Neural progenitor cell (in vitro differentiated cells): ENCODE results near the gene ASB2. TPM values are rescaled to one million over a fixed set of nuclear protein-coding genes. Genes with fewer than 3 reads are reported as not detected.

Experiments
- DNase-seq: peaks from one replicate; pipeline ENCODE4 v3.0.0-alpha.2; 2016; ENCODE audit warnings: low spot score
- H2AFZ ChIP-seq: fragments of 200-600 bp; sonication (generic); replicated peaks from 2 replicates; pipeline ENCODE4 v1.6.1; 2016; ENCODE audit warnings: antibody characterized with exemption
- H3F3A ChIP-seq: fragments of 200-600 bp; sonication (generic); 2 replicates; pipeline ENCODE4 v1.6.1; 2016; ENCODE audit warnings: antibody characterized with exemption, low read depth
- H3K27ac ChIP-seq: fragments of 200-600 bp; sonication (generic); 2 replicates; pipeline ENCODE4 v1.5.1; 2016; ENCODE audit warnings: mild to moderate bottlenecking
- H3K27me3 ChIP-seq: fragments of 200-600 bp; sonication (generic); 2 replicates; pipeline ENCODE4 v1.6.1; 2016; ENCODE audit warnings: mild to moderate bottlenecking, moderate library complexity
- H3K36me3 ChIP-seq: fragments of 200-600 bp; sonication (generic); 2 replicates; pipeline ENCODE4 v1.5.1; 2016
- H3K4me1 ChIP-seq: fragments of 200-600 bp; sonication (generic); 2 replicates; pipeline ENCODE4 v1.6.1; 2016; ENCODE audit warnings: mixed run types
- H3K4me2 ChIP-seq: fragments of 200-600 bp; sonication (generic); 2 replicates; pipeline ENCODE4 v1.6.1; 2016
- H3K4me3 ChIP-seq: fragments of 200-600 bp; sonication (generic); 2 replicates; pipeline ENCODE4 v1.5.1; 2016
- H3K79me2 ChIP-seq: fragments of 200-600 bp; sonication (generic); 2 replicates; pipeline ENCODE4 v1.6.1; 2016; ENCODE audit warnings: low read depth
- H3K9ac ChIP-seq: fragments of 200-600 bp; sonication (generic); 2 replicates; pipeline ENCODE4 v1.6.1; 2016
- H3K9me3 ChIP-seq: fragments of 200-600 bp; sonication (generic); 2 replicates; pipeline ENCODE4 v1.5.1; 2016; ENCODE audit warnings: low read depth
- H4K20me1 ChIP-seq: fragments of 200-600 bp; sonication (generic); 2 replicates; pipeline ENCODE4 v1.6.1; 2016; ENCODE audit warnings: low read depth
- H3K27ac Mint-ChIP-seq: 3 replicates; pipeline ENCODE4 v1.8.0; 2021; ENCODE audit warnings: mixed read lengths
- H3K27me3 Mint-ChIP-seq: 2 replicates; pipeline ENCODE4 v1.8.0; 2022; ENCODE audit warnings: low read depth, mild to moderate bottlenecking, inconsistent platforms, moderate library complexity, mixed read lengths; ENCODE audit not compliant: insufficient read depth
- H3K36me3 Mint-ChIP-seq: 3 replicates; pipeline ENCODE4 v1.8.0; 2021; ENCODE audit warnings: mixed read lengths
- H3K4me1 Mint-ChIP-seq: 3 replicates; pipeline ENCODE4 v1.8.0; 2021; ENCODE audit warnings: mixed read lengths
- H3K4me3 Mint-ChIP-seq: 3 replicates; pipeline ENCODE4 v1.8.0; 2021; ENCODE audit warnings: mild to moderate bottlenecking, moderate library complexity, mixed read lengths
- H3K9me3 Mint-ChIP-seq: 3 replicates; pipeline ENCODE4 v1.8.0; 2020; ENCODE audit warnings: mixed read lengths
- CTCF ChIP-seq: fragments of 200-600 bp; sonication (generic); IDR thresholded peaks from 2 replicates; pipeline ENCODE4 v1.5.1; 2017; ENCODE audit warnings: antibody characterized with exemption, mild to moderate bottlenecking
- EZH2 ChIP-seq: fragments of 200-600 bp; sonication (generic); IDR thresholded peaks from 2 replicates; pipeline ENCODE4 v1.6.1; 2017; ENCODE audit warnings: antibody characterized with exemption, mild to moderate bottlenecking, moderate library complexity
- EZH2phosphoT487 ChIP-seq: fragments of 200-600 bp; sonication (generic); IDR thresholded peaks from 2 replicates; pipeline ENCODE4 v1.6.1; 2017; ENCODE audit warnings: antibody characterized with exemption
- microRNA-seq: library from miRNA; unstranded; fragments of <30 nt; microRNA quantifications from one replicate; pipeline ENCODE4, GENCODE V29; 2016
- small RNA-seq: library from RNA; depleted of rRNA; stranded (forward); fragments of <200 nt; gene quantifications from one replicate; pipeline ENCODE3, GENCODE V24; 2015
- total RNA-seq: library from RNA; depleted of rRNA; stranded (reverse); fragments of >200 nt; gene quantifications from 2 replicates; pipeline ENCODE4 v1.2.3, GENCODE V29; 2015; ENCODE audit warnings: low replicate concordance

ASB2 gene
- total RNA-seq, 1 donor from 2014 or later = not detected

- DNase-seq = no peak
- Histone ChIP-seq H3K27ac (no peak overlapping the region), H3F3A (peaks cover 16% of the 10 kb centered on the region), H3K4me1 (peaks cover 17% of the 10 kb centered on the region), H3K4me3 (no peak overlapping the region), H3K36me3 (no peaks in the 10 kb centered on the region), H3K79me2 (no peaks in the 10 kb centered on the region), H3K4me2 (no peak overlapping the region), H3K9ac (no peak overlapping the region), H3K27me3 (no peaks in the 10 kb centered on the region), H4K20me1 (no peaks in the 10 kb centered on the region), H2AFZ (no peak overlapping the region), H3K9me3 (no peaks in the 10 kb centered on the region)
- Mint-ChIP-seq H3K27me3 (no peaks in the 10 kb centered on the region), H3K4me3 (no peak overlapping the region), H3K27ac (no peak overlapping the region), H3K36me3 (no peaks in the 10 kb centered on the region), H3K9me3 (peaks cover 6% of the 10 kb centered on the region), H3K4me1 (peaks cover 25% of the 10 kb centered on the region)
- no peak for TF ChIP-seq EZH2
- TF ChIP-seq CTCF = no peak
- no peak for TF ChIP-seq EZH2phosphoT487
These were observed 86.5 kb downstream of the ASB2 start for GRCh38 chr14:93889739-93890483.

- Histone ChIP-seq H3K9me3 (no peaks in the 10 kb centered on the region), H3K27me3 (no peaks in the 10 kb centered on the region), H3K27ac (no peak overlapping the region), H3F3A (peaks cover 8% of the 10 kb centered on the region), H3K36me3 (no peaks in the 10 kb centered on the region), H3K4me3 (no peak overlapping the region), H3K4me2 (no peak overlapping the region), H3K4me1 (peaks cover 8% of the 10 kb centered on the region), H3K79me2 (no peaks in the 10 kb centered on the region), H2AFZ (no peak overlapping the region), H3K9ac (no peak overlapping the region), H4K20me1 (no peaks in the 10 kb centered on the region)
- Mint-ChIP-seq H3K4me1 (peaks cover 16% of the 10 kb centered on the region), H3K36me3 (no peaks in the 10 kb centered on the region), H3K27me3 (no peaks in the 10 kb centered on the region), H3K4me3 (no peak overlapping the region), H3K27ac (no peak overlapping the region), H3K9me3 (peaks cover 9% of the 10 kb centered on the region)
- TF ChIP-seq CTCF = no peak
- TF ChIP-seq EZH2 = no peak
- no peak for TF ChIP-seq EZH2phosphoT487
- DNase-seq = no peak
These were observed 87.4 kb downstream of the ASB2 start for GRCh38 chr14:93888995-93889394.

GRCh38 chr14:93884950-93885349 lies 91.4 kb downstream of the ASB2 start:
- Mint-ChIP-seq H3K4me1 (no peaks in the 10 kb centered on the region), H3K4me3 (no peak overlapping the region), H3K9me3 (peaks cover 9% of the 10 kb centered on the region), H3K27me3 (peaks cover 2% of the 10 kb centered on the region), H3K36me3 (no peaks in the 10 kb centered on the region), H3K27ac (no peak overlapping the region)
- Histone ChIP-seq H3K79me2 (no peaks in the 10 kb centered on the region), H2AFZ (no peak overlapping the region), H3K27me3 (no peaks in the 10 kb centered on the region), H3K4me3 (no peak overlapping the region), H4K20me1 (no peaks in the 10 kb centered on the region), H3K4me2 (no peak overlapping the region), H3K36me3 (no peaks in the 10 kb centered on the region), H3K4me1 (peaks cover 3% of the 10 kb centered on the region), H3K27ac (no peak overlapping the region), H3F3A (no peaks in the 10 kb centered on the region), H3K9me3 (no peaks in the 10 kb centered on the region), H3K9ac (no peak overlapping the region)
- DNase-seq = no peak
- no peak for TF ChIP-seq EZH2

Small RNA genes within 50 kb of the gene (microRNA-seq; reads per million reads assigned to microRNA genes)
- not detected for gene MIR4506

Small RNA genes within 50 kb of the gene (small RNA-seq; reads per million reads assigned to genes)
- gene MIR4506 = not detected

Other genes with a start within 250 kb of the ASB2 start
- gene PRIMA1, start 188.1 kb downstream of the ASB2 start, total RNA-seq = 2.5 and 2.8 TPM in 2 replicates
- gene FAM181A, start 49.2 kb downstream of the ASB2 start, total RNA-seq = not detected in 2 replicates
- gene CCDC197, start 20.7 kb upstream of the ASB2 start, total RNA-seq = not detected in 2 replicates
- 6.8 and 9.6 TPM in 2 replicates for gene OTUB2, start 49.8 kb upstream of the ASB2 start, total RNA-seq
- 113 and 153 TPM in 2 replicates for gene DDX24, start 104.6 kb upstream of the ASB2 start, total RNA-seq
- gene IFI27L1, start 104.7 kb upstream of the ASB2 start, total RNA-seq = 10.8 and 19.9 TPM in 2 replicates
- gene IFI27, start 134.2 kb upstream of the ASB2 start, total RNA-seq = 0.69 and 2.5 TPM in 2 replicates
- gene IFI27L2, start 153.0 kb upstream of the ASB2 start, total RNA-seq = 24.7 and 73.7 TPM in 2 replicates
- gene PPP4R4, start 197.8 kb upstream of the ASB2 start, total RNA-seq = 25.5 and 27.8 TPM in 2 replicates